Neural crest cell (in vitro differentiated cells): ENCODE results near the gene SRRD. TPM values are rescaled to one million over a fixed set of nuclear protein-coding genes. Genes with fewer than 3 reads are reported as not detected.

ENCODE experiments used
- DNase-seq: peaks from one replicate; pipeline ENCODE4 v3.0.0; 2021; ENCODE audit warnings: low read depth, mixed read lengths, low spot score
- H3K27ac Mint-ChIP-seq: one replicate; pipeline ENCODE4 v1.8.0; 2021; ENCODE audit warnings: mild to moderate bottlenecking, mixed read lengths; ENCODE audit not compliant: unreplicated experiment
- H3K27me3 Mint-ChIP-seq: 2 replicates; pipeline ENCODE4 v1.8.0; 2021; ENCODE audit warnings: low read depth, mild to moderate bottlenecking, mixed read lengths
- H3K36me3 Mint-ChIP-seq: 2 replicates; pipeline ENCODE4 v1.8.0; 2021; ENCODE audit warnings: low read depth, mild to moderate bottlenecking, mixed read lengths
- H3K4me1 Mint-ChIP-seq: 2 replicates; pipeline ENCODE4 v1.8.0; 2021; ENCODE audit warnings: mixed read lengths
- H3K4me3 Mint-ChIP-seq: one replicate; pipeline ENCODE4 v1.8.0; 2021; ENCODE audit warnings: mild to moderate bottlenecking, mixed read lengths
- H3K9me3 Mint-ChIP-seq: 2 replicates; pipeline ENCODE4 v1.8.0; 2021; ENCODE audit warnings: mixed read lengths
- total RNA-seq: library from RNA; stranded (reverse); gene quantifications from 2 replicates; pipeline ENCODE4 v1.2.1, GENCODE V29; 2021
- TF ChIP-seq, protein P1 (sequence below): fragments of 200-600 bp; sonication (generic); conservative IDR thresholded peaks from 2 replicates; pipeline ENCODE4 v1.5.0; 2021; ENCODE audit warnings: antibody characterized with exemption, mild to moderate bottlenecking

The SRRD gene
- total RNA-seq, 1 donor from 2014 or later: 30.8 TPM

DNA sequence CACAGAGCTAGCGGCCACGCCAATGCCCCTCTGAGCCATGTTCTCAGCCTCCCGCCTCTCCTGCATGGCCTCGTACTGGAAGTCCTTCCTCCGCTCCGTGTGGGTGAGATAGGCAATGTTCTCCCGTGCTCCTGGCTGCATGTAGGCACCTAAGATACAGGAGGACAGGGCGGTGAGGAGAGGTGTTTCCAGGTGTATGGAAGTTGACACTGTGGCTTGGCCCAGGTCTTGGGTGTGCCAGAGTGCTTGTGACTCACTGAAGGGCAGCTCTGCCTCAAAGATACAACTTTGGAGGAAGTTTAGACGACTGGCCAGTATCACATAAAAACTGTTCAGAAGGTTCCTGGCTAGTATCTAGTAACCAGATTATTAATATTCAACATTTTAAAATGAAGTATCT is 8.5 kb downstream of the SRRD start:
- Mint-ChIP-seq H3K27me3 (no peaks in the 10 kb centered on the region), H3K36me3 (peaks cover 9% of the 10 kb centered on the region), H3K4me3 (no peak overlapping the region), H3K9me3 (no peaks in the 10 kb centered on the region), H3K4me1 (peaks cover 11% of the 10 kb centered on the region), H3K27ac (no peak overlapping the region)
- TF ChIP-seq, protein P1, sequence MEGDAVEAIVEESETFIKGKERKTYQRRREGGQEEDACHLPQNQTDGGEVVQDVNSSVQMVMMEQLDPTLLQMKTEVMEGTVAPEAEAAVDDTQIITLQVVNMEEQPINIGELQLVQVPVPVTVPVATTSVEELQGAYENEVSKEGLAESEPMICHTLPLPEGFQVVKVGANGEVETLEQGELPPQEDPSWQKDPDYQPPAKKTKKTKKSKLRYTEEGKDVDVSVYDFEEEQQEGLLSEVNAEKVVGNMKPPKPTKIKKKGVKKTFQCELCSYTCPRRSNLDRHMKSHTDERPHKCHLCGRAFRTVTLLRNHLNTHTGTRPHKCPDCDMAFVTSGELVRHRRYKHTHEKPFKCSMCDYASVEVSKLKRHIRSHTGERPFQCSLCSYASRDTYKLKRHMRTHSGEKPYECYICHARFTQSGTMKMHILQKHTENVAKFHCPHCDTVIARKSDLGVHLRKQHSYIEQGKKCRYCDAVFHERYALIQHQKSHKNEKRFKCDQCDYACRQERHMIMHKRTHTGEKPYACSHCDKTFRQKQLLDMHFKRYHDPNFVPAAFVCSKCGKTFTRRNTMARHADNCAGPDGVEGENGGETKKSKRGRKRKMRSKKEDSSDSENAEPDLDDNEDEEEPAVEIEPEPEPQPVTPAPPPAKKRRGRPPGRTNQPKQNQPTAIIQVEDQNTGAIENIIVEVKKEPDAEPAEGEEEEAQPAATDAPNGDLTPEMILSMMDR: no peak
- DNase-seq: no peak

DNA sequence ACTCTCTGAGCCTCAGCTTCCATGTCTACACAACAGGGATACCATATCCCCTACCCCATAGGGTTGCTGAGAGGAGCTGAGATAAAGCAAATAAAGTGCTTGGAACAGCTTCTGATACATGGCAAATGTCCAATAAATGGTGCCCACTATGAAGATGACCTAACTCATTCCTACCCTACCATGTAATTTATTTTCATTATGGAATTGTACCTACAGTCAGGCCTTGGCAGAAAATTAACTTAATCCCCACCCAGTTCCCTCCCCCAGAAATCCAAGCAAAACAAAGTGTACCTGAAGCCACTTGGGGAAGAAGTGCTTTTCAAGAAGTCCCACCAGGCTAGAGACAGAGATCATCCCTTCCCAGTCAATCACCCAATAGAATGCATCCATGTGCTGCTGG is 10.8 kb downstream of the SRRD start:
- H3K4me1 Mint-ChIP-seq: peaks cover 5% of the 10 kb centered on the region
- TF ChIP-seq, protein P1: no peak

DNA sequence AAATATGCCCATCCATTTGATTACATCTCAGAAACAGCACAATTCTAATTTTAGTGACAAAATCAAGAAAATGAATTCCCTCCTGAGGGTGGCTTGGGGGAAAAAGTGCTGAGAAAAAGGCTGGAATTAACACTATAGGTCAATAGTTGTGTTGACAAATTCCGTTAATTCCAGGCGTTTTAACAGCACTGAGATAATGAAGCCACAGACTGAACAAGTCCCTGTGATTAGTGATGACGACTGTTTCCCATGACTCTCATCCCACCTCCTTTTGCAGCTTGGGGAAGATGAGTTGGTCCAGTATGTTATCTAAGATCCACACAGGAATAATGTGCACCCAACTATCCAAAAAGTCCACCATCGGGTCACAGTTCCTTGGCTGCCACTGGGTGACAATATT is 12.8 kb downstream of the SRRD start:
- H3K4me1 Mint-ChIP-seq: no peaks in the 10 kb centered on the region
- H3K27me3 Mint-ChIP-seq: no peaks in the 10 kb centered on the region
- no peak overlapping the region for H3K27ac Mint-ChIP-seq
- DNase-seq: no peak
- no peaks in the 10 kb centered on the region for H3K9me3 Mint-ChIP-seq
- H3K4me3 Mint-ChIP-seq: no peak overlapping the region
- TF ChIP-seq, protein P1: no peak
- peaks cover 13% of the 10 kb centered on the region for H3K36me3 Mint-ChIP-seq

More for the DNA sequence above, 10.8 kb downstream of the SRRD start:
- DNase-seq: no peak
- H3K4me3 Mint-ChIP-seq: no peak overlapping the region
- no peak overlapping the region for H3K27ac Mint-ChIP-seq
- no peaks in the 10 kb centered on the region for H3K27me3 Mint-ChIP-seq
- peaks cover 12% of the 10 kb centered on the region for H3K36me3 Mint-ChIP-seq
- H3K9me3 Mint-ChIP-seq: no peaks in the 10 kb centered on the region

DNA sequence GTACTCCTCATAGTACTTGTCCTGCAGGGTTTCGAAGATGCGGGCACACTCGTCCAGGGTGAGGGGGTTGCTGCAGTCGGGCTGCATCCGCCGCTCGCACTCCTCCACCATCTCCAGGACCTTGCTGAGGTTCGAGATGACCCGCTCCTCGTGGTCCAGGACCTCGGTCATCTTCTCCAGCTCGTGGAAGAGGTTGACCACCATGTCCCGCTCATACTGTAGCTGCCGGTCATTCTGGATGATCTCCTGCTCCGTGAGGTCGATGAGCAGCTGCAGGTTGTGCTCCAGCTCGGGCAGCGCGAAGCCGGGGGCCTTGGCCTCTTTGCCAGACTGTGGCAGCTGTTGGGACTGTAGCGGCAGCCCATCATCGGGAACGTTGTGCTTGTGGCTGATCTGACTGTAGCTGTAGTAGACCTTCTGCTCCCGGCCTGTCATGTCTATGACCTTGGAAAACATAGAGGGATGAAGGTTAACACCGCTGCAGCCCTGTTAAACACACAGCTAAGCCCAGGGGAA is 15.6 kb downstream of the SRRD start:
- no peak overlapping the region for H3K27ac Mint-ChIP-seq

DNA sequence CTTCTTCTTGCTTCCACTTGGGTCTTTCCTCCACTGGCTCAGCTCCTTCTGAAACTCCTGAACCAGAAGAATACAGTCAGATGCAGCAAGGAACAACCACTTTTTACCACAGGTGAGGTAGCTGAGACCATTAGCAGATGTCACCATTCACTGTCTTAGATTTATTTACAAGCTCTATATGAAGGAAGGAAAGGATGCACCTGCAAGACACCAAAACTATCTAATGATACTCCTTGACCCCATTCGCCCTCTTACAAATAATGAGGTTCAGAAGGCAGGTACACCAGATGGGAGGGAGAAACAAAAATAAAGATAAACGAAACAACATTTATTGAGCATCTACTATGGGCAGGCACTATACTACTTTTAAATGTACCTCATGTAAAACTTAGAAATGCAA is 18.3 kb downstream of the SRRD start:
- H3K4me1 Mint-ChIP-seq: peaks cover 10% of the 10 kb centered on the region
- peaks cover 17% of the 10 kb centered on the region for H3K36me3 Mint-ChIP-seq
- no peak for DNase-seq
- H3K9me3 Mint-ChIP-seq: no peaks in the 10 kb centered on the region
- H3K27ac Mint-ChIP-seq: no peak overlapping the region
- no peaks in the 10 kb centered on the region for H3K27me3 Mint-ChIP-seq
- H3K4me3 Mint-ChIP-seq: no peak overlapping the region
- TF ChIP-seq, protein P1: no peak

More for the DNA sequence above, 15.6 kb downstream of the SRRD start:
- no peaks in the 10 kb centered on the region for H3K9me3 Mint-ChIP-seq
- DNase-seq: no peak
- TF ChIP-seq, protein P1: no peak
- H3K36me3 Mint-ChIP-seq: peaks cover 19% of the 10 kb centered on the region
- no peaks in the 10 kb centered on the region for H3K27me3 Mint-ChIP-seq
- H3K4me1 Mint-ChIP-seq: peaks cover 10% of the 10 kb centered on the region
- H3K4me3 Mint-ChIP-seq: no peak overlapping the region
